SK-N-SH (cell line): ENCODE results near the gene PTK6. TPM values are rescaled to one million over a fixed set of nuclear protein-coding genes. Genes with fewer than 3 reads are reported as not detected.

ENCODE experiments used
- CTCF ChIA-PET: fragments of 300-600, 350-600 bp; formaldehyde crosslinking; extraction: SDS; loops from one replicate; lab custom pipeline; 2021; lab: Yijun Ruan, JAX
- POLR2A ChIA-PET: fragments of 350-600 bp; sonication (Branson Sonifier 250); formaldehyde crosslinking; extraction: SDS; loops from one replicate; lab custom pipeline; 2020; ENCODE audit warnings: antibody characterized with exemption, inconsistent platforms; lab: Yijun Ruan, JAX
- DNase-seq: peaks from one replicate; pipeline ENCODE4 v3.0.0; 2012
- H2AFZ ChIP-seq: fragments of 200-600 bp; sonication (generic); 2 replicates; pipeline ENCODE4 v1.8.1; 2016; ENCODE audit warnings: antibody characterized with exemption, mild to moderate bottlenecking, low read depth
- H3F3A ChIP-seq: fragments of 200-600 bp; sonication (generic); replicated peaks from 2 replicates; pipeline ENCODE3; 2016; ENCODE audit warnings: antibody characterized with exemption, mild to moderate bottlenecking; ENCODE audit not compliant: insufficient read depth
- H3K27ac ChIP-seq, 2 experiments: fragments of 200-500 bp in 1 of 2; fragments of 200-600 bp in 1 of 2; sonication (Bioruptor generic) in 1 of 2; sonication (generic), shearing (Covaris generic) in 1 of 2; 2 replicates each; pipeline versions ENCODE4 v1.5.1 to v1.6.1; 2014 to 2016; ENCODE audit warnings: low read depth in 2 of 2, inconsistent platforms in 1 of 2, low read length in 1 of 2, mild to moderate bottlenecking in 1 of 2, mixed read lengths in 1 of 2
- H3K27me3 ChIP-seq: fragments of 200-600 bp; sonication (generic), shearing (Covaris generic); 2 replicates; pipeline ENCODE4 v1.6.1; 2016; ENCODE audit warnings: mixed run types; ENCODE audit not compliant: insufficient read depth
- H3K36me3 ChIP-seq, 2 experiments: fragments of 200-500 bp in 1 of 2; fragments of 200-600 bp in 1 of 2; sonication (Bioruptor generic) in 1 of 2; sonication (generic) in 1 of 2; replicated peaks in 1 of 2; 2 replicates each; pipeline versions ENCODE3 to v1.5.1; 2014 to 2016; ENCODE audit warnings: low read length in 1 of 2, mild to moderate bottlenecking in 1 of 2; ENCODE audit not compliant: insufficient read depth in 2 of 2, control insufficient read depth in 1 of 2
- H3K4me1 ChIP-seq, 2 experiments: fragments of 200-500 bp in 1 of 2; fragments of 200-600 bp in 1 of 2; sonication (Bioruptor generic) in 1 of 2; sonication (generic), shearing (Covaris generic) in 1 of 2; 2 replicates each; pipeline versions ENCODE4 v1.5.1 to v1.6.1; 2014 to 2016; ENCODE audit warnings: low read depth in 1 of 2, low read length in 1 of 2, mixed run types in 1 of 2; ENCODE audit not compliant: insufficient read depth in 2 of 2, control insufficient read depth in 1 of 2
- H3K4me2 ChIP-seq: fragments of 200-600 bp; sonication (generic), shearing (Covaris generic); 2 replicates; pipeline ENCODE4 v1.6.1; 2017; ENCODE audit warnings: mixed run types
- H3K4me3 ChIP-seq, 2 experiments: fragments of 200-500 bp in 1 of 2; fragments of 200-600 bp in 1 of 2; sonication (Bioruptor generic) in 1 of 2; sonication (generic), shearing (Covaris generic) in 1 of 2; 2 replicates each; pipeline versions ENCODE4 v1.5.1 to v1.8.1; 2014 to 2016; ENCODE audit warnings: low read depth in 2 of 2, inconsistent platforms in 1 of 2, low read length in 1 of 2, mild to moderate bottlenecking in 1 of 2, mixed read lengths in 1 of 2, moderate library complexity in 1 of 2
- H3K79me2 ChIP-seq: fragments of 200-600 bp; sonication (generic); 2 replicates; pipeline ENCODE4 v1.8.1; 2017; ENCODE audit warnings: mild to moderate bottlenecking; ENCODE audit not compliant: insufficient read depth
- H3K9ac ChIP-seq: fragments of 200-600 bp; sonication (generic); 2 replicates; pipeline ENCODE4 v1.6.1; 2017; ENCODE audit warnings: mixed run types
- H3K9me2 ChIP-seq: fragments of 200-600 bp; sonication (generic); 2 replicates; pipeline ENCODE4 v1.6.1; 2017; ENCODE audit warnings: mixed run types
- H3K9me3 ChIP-seq: fragments of 200-600 bp; sonication (generic); 2 replicates; pipeline ENCODE4 v1.6.1; 2017; ENCODE audit warnings: mixed run types, mild to moderate bottlenecking, moderate library complexity
- H4K20me1 ChIP-seq: fragments of 200-600 bp; sonication (generic); 2 replicates; pipeline ENCODE4 v1.6.1; 2017; ENCODE audit warnings: mild to moderate bottlenecking, mixed run types; ENCODE audit not compliant: insufficient read depth
- EP300 ChIP-seq, 2 experiments: IDR thresholded peaks; 2 replicates each; pipeline versions ENCODE4 v1.4.0 to v1.6.1; 2012; ENCODE audit warnings: borderline replicate concordance in 1 of 2, low read depth in 1 of 2, low read length in 1 of 2
- EZH2phosphoT487 ChIP-seq: fragments of 200-600 bp; sonication (generic); IDR thresholded peaks from 2 replicates; pipeline ENCODE4 v1.6.1; 2017; ENCODE audit warnings: low read depth, mixed run types, mild to moderate bottlenecking, antibody characterized with exemption, moderate library complexity, borderline replicate concordance
- FOSL2 ChIP-seq: IDR thresholded peaks from 2 replicates; pipeline ENCODE4 v1.4.0; 2012; ENCODE audit warnings: low read depth, mild to moderate bottlenecking, moderate library complexity, borderline replicate concordance
- FOXJ3 ChIP-seq: sonication (generic); formaldehyde crosslinking; IDR thresholded peaks from 2 replicates; pipeline ENCODE4 v1.5.1; 2020; ENCODE audit warnings: mild to moderate bottlenecking, missing genetic modification reagents
- FOXM1 ChIP-seq: IDR thresholded peaks from 2 replicates; pipeline ENCODE4 v1.4.0; 2012; ENCODE audit warnings: low read depth, mild to moderate bottlenecking
- GABPA ChIP-seq: IDR thresholded peaks from 2 replicates; pipeline ENCODE4 v1.4.0; 2012; ENCODE audit warnings: low read depth, mild to moderate bottlenecking
- GATA2 ChIP-seq: sonication (generic); formaldehyde crosslinking; IDR thresholded peaks from 2 replicates; pipeline ENCODE4 v1.5.0; 2020; ENCODE audit warnings: mild to moderate bottlenecking, missing genetic modification reagents
- MEF2A ChIP-seq: IDR thresholded peaks from 2 replicates; pipeline ENCODE4 v1.4.0; 2012; ENCODE audit warnings: low read depth, borderline replicate concordance
- MXI1 ChIP-seq: IDR thresholded peaks from 2 replicates; pipeline ENCODE4 v1.6.1; 2012; ENCODE audit warnings: mild to moderate bottlenecking, low read depth, low read length, improper control_type of control experiment
- NRF1 ChIP-seq: IDR thresholded peaks from 2 replicates; pipeline ENCODE4 v1.6.1; 2012; ENCODE audit warnings: low read depth, mild to moderate bottlenecking, low read length
- POLR2AphosphoS5 ChIP-seq: IDR thresholded peaks from 2 replicates; pipeline ENCODE4 v1.6.1; 2012; ENCODE audit warnings: low read depth, low read length
- RAD21 ChIP-seq: IDR thresholded peaks from 2 replicates; pipeline ENCODE4 v1.6.1; 2012; ENCODE audit warnings: mild to moderate bottlenecking, low read length
- SMC3 ChIP-seq: IDR thresholded peaks from 2 replicates; pipeline ENCODE4 v1.6.1; 2012; ENCODE audit warnings: low read depth, low read length, improper control_type of control experiment
- TCF12 ChIP-seq: IDR thresholded peaks from 2 replicates; pipeline ENCODE4 v1.4.0; 2012
- WGBS: methylation state at CpG from one replicate; pipeline ENCODE4 v1.1.6; 2017; ENCODE audit warnings: low lambda C conversion rate; 5-methylcytosine and 5-hydroxymethylcytosine counted together
- polyA plus RNA-seq, 3 experiments: library from polyadenylated mRNA; depleted of rRNA; stranded (reverse); fragments of >200 nt; gene quantifications; 2 replicates each; pipeline ENCODE4 v1.2.3, GENCODE V29; 2012
- TF ChIP-seq, protein P1 (sequence below): IDR thresholded peaks from 2 replicates; pipeline ENCODE4 v1.4.0; 2012; ENCODE audit warnings: low read depth, borderline replicate concordance
- TF ChIP-seq, protein P2 (sequence below): IDR thresholded peaks from 2 replicates; pipeline ENCODE4 v1.6.1; 2012; ENCODE audit warnings: mild to moderate bottlenecking, low read depth, low read length, moderate library complexity
- TF ChIP-seq, protein P3 (sequence below): fragments of 150-350 bp; IDR thresholded peaks from 2 replicates; pipeline ENCODE4 v1.6.1; 2017; ENCODE audit warnings: antibody characterized with exemption, low read length, low read depth, borderline replicate concordance
- TF ChIP-seq, protein P4 (sequence below): IDR thresholded peaks from 2 replicates; pipeline ENCODE4 v1.4.0; 2012; ENCODE audit warnings: low read depth, borderline replicate concordance

The PTK6 gene
- polyA plus RNA-seq, 1 of the 3 experiments (the other 2 are of a cell fraction), result 0.07 TPM

DNA sequence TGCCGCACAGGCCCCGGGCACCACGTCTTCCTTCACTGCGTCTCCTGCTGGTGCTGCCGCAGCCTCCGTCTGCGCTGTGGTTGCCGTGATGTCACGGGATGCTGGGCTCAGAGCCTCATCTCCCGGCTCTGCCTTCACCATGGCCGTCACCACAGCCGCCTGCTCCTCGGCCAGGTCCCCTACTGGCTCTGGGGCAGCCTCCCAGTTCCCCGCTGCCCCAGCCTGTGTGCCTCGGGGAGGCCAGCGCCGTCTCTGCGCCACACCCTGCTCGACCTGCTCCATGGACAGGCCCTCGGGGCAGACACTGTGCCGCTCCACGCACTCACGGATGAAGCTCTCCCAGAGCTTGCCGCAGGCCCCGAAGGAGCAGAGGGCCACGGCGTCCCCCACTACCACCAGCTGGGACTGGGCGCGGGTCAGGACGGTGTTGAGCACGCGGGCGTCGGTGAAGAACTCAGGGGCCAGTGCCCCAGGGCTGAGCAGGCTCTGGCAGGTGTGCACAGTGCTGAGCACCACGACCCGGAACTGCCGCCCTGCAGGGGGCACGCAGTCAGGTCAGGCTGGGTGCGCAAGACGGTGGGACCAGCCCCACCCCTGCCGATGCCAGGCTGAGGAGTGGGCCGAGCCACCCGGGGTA is 28.6 kb upstream of the PTK6 start:
- POLR2A ChIA-PET, result no interaction called here
- DNase-seq, result no peak
- H3K9me3 ChIP-seq, result no peaks in the 10 kb centered on the region
- TF ChIP-seq GATA2 (no peak), EZH2phosphoT487 (no peak), GABPA (no peak), FOXM1 (no peak), FOXJ3 (CRISPR knock-in tag) (no peak), FOSL2 (no peak), POLR2AphosphoS5 (no peak), MEF2A (no peak), EP300 (IDR thresholded peaks at IDR 0.05; ENCODE audit: borderline replicate concordance in 1 of 2, low read depth in 1 of 2, low read length in 1 of 2) (no peak), RAD21 (no peak), MXI1 (no peak), TCF12 (no peak), NRF1 (no peak), SMC3 (no peak)
- TF ChIP-seq, protein P1, sequence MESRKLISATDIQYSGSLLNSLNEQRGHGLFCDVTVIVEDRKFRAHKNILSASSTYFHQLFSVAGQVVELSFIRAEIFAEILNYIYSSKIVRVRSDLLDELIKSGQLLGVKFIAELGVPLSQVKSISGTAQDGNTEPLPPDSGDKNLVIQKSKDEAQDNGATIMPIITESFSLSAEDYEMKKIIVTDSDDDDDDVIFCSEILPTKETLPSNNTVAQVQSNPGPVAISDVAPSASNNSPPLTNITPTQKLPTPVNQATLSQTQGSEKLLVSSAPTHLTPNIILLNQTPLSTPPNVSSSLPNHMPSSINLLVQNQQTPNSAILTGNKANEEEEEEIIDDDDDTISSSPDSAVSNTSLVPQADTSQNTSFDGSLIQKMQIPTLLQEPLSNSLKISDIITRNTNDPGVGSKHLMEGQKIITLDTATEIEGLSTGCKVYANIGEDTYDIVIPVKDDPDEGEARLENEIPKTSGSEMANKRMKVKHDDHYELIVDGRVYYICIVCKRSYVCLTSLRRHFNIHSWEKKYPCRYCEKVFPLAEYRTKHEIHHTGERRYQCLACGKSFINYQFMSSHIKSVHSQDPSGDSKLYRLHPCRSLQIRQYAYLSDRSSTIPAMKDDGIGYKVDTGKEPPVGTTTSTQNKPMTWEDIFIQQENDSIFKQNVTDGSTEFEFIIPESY, result no peak
- TF ChIP-seq, protein P2, sequence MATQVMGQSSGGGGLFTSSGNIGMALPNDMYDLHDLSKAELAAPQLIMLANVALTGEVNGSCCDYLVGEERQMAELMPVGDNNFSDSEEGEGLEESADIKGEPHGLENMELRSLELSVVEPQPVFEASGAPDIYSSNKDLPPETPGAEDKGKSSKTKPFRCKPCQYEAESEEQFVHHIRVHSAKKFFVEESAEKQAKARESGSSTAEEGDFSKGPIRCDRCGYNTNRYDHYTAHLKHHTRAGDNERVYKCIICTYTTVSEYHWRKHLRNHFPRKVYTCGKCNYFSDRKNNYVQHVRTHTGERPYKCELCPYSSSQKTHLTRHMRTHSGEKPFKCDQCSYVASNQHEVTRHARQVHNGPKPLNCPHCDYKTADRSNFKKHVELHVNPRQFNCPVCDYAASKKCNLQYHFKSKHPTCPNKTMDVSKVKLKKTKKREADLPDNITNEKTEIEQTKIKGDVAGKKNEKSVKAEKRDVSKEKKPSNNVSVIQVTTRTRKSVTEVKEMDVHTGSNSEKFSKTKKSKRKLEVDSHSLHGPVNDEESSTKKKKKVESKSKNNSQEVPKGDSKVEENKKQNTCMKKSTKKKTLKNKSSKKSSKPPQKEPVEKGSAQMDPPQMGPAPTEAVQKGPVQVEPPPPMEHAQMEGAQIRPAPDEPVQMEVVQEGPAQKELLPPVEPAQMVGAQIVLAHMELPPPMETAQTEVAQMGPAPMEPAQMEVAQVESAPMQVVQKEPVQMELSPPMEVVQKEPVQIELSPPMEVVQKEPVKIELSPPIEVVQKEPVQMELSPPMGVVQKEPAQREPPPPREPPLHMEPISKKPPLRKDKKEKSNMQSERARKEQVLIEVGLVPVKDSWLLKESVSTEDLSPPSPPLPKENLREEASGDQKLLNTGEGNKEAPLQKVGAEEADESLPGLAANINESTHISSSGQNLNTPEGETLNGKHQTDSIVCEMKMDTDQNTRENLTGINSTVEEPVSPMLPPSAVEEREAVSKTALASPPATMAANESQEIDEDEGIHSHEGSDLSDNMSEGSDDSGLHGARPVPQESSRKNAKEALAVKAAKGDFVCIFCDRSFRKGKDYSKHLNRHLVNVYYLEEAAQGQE, result no peak
- TF ChIP-seq, protein P3, sequence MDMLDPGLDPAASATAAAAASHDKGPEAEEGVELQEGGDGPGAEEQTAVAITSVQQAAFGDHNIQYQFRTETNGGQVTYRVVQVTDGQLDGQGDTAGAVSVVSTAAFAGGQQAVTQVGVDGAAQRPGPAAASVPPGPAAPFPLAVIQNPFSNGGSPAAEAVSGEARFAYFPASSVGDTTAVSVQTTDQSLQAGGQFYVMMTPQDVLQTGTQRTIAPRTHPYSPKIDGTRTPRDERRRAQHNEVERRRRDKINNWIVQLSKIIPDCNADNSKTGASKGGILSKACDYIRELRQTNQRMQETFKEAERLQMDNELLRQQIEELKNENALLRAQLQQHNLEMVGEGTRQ, result no peak
- TF ChIP-seq, protein P4, sequence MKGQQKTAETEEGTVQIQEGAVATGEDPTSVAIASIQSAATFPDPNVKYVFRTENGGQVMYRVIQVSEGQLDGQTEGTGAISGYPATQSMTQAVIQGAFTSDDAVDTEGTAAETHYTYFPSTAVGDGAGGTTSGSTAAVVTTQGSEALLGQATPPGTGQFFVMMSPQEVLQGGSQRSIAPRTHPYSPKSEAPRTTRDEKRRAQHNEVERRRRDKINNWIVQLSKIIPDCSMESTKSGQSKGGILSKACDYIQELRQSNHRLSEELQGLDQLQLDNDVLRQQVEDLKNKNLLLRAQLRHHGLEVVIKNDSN, result no peak
- no peak overlapping the region for H3K9ac ChIP-seq
- H3K4me1 ChIP-seq, result no peaks in the 10 kb centered on the region
- CTCF ChIA-PET, result interaction anchor here (3.6 kb wide), 1 partner anchor 28 kb away, joined by 12 read pairs; the partner anchor contains the start of gene PTK6
- no peaks in the 10 kb centered on the region for H3K9me2 ChIP-seq
- no peaks in the 10 kb centered on the region for H3F3A ChIP-seq
- H4K20me1 ChIP-seq, result no peaks in the 10 kb centered on the region
- no peak overlapping the region for H2AFZ ChIP-seq
- WGBS, result 96% methylated on average over 19 of the region's 43 CpGs
- no peaks in the 10 kb centered on the region for H3K27me3 ChIP-seq
- no peak overlapping the region for H3K4me2 ChIP-seq
- H3K27ac ChIP-seq, result no peak overlapping the region
- H3K4me3 ChIP-seq, result no peak overlapping the region
- H3K79me2 ChIP-seq, result no peaks in the 10 kb centered on the region
- H3K36me3 ChIP-seq, result peaks cover 0 to 32% of the 10 kb centered on the region in 2 experiments
